Right kidney (tissue), 1 donor: ENCODE measurements around the gene SPP2.

Experiments used
- DNase-seq: peaks from one replicate; pipeline ENCODE4 v3.0.0-alpha.2; 2016

SPP2 gene

GRCh38 chr2:234038076-234038802 lies 12.3 kb upstream of the SPP2 start:
- DNase-seq, result no peak

DNA sequence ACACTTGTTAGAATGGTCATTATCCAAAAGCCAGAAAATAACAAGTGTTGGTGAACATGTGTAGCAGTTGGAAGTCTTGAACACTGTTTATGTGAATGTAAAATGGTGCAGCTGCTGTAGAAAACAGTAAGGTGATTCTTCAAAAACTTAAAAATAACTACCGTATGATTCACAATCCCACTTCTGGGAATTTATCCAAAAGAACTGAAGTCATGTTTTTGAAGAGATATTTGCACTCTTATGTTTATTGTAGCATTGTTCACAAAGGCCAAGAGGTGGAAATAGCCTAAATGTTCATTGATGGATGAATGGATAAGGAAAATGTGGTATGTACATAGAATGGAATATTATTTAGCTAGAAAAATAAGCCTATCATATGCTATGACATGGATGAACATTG lies 6.3 kb upstream of the SPP2 start:
- no peak for DNase-seq

GRCh38 chr2:234046521-234046920 lies 4.0 kb upstream of the SPP2 start:
- DNase-seq, result no peak

DNA sequence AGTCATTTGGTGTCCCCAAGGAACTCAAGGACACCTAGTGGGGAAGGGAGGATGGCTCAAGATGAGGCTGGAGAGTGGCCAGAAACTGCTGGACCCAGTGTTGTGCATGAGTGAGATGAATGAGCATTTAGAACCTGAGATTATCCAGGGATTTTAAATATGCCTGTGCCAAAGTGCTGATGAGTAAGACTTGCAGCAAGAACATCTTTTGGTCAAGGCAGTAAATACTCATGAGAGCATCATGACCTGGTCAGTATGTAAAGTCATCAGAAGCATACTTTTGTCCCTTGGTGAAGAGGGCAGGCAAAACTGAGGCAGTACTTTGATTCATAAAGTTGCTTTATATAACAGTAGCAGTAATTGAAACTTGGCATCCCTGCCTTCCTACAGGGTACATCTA lies 3.1 kb upstream of the SPP2 start:
- no peak for DNase-seq

DNA sequence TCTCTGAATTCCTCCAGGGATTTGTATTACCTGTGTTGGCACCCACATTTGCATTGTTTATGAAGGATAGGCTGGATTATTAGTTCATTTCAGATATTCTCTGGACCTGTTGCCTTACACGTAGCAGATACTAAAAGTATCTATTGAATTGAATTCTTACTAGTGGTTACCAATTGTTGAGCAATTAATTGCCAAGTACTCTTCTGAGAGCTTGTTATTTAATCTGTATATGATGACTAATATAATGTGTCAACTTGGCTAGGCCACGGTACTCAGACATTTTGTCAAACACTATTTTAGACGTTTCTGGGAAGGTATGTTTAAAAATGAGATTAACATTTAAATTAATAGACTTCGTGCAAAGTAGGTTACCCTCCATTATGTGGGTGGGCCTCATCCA lies 2.5 kb upstream of the SPP2 start:
- DNase-seq, result no peak

GRCh38 chr2:234051374-234052070 lies 1.0 kb downstream of the SPP2 start:
- no peak for DNase-seq

DNA sequence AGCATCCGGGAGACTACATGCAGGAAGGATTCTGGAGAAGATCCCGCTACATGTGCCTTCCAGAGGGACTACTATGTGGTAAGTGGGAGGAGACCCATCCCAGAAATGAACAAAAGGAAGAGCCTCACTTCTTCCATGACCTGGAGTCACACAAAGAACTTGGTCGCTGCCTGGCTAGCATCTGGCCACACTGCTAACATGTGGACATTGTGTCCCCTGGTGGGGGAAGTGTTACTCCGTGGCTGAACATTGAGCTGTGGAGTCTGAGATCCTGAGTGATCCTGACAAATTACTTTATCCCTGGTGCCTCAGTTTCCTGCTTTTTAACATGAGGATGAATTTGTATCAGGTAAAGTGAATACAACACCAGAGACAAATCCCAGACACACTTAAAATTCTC lies 8.4 kb downstream of the SPP2 start:
- DNase-seq, result no peak

DNA sequence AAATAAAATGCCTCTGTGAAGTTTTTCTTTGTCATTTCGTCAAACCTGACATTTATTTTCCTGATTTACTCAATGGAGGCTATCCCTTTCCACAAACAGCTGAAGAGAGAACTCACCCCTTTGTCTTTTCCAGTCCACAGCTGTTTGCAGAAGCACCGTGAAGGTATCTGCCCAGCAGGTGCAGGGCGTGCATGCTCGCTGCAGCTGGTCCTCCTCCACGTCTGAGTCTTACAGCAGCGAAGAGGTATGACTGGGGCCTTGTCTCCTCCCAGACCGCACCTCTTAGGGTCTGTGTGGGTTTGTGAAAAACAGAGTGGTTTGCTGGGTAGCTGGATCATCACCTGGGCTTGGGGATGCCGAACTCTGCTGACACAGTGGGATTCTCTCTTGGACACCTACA lies 9.7 kb downstream of the SPP2 start:
- DNase-seq, result no peak

- no peak for DNase-seq
These were observed 11.2 kb downstream of the SPP2 start for GRCh38 chr2:234061624-234062257.

DNA sequence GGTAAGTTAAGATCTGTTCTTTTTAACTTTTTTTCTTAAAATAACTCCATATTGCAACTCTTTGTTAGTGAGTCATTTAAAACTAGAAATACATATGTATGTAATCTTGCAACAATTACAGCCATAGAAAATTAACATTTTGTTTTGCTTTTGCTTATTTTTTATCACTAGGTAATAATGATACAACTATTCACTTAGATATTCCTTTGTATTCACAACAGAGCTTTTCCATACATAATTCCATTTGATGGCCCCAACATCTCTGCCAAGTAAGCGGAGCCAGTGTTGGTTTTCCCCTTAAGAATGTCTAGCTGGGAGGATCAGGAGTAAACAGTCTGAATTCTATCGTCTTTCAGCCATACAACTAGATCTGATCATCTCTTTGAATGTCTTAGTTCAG lies 16.1 kb downstream of the SPP2 start:
- no peak for DNase-seq

DNA sequence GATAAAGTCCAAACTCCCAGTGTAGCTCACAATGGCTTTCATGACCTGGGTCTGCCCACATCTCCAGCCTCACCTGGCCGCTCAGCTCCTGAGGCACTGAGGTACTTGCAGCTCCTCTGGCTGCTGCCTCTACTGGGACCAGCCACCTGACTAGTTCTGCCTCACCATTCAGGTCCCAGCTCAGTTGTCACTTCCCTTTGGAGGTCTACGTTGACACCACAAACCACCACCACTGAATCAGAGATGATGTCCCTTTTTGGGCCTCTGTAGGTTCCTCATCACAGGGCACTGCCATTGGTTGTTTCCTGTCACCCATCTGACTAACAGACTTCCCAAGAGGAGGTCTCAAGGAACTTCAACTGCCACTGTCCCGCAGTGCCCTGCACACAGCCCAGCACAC lies 21.2 kb downstream of the SPP2 start:
- no peak for DNase-seq

DNA sequence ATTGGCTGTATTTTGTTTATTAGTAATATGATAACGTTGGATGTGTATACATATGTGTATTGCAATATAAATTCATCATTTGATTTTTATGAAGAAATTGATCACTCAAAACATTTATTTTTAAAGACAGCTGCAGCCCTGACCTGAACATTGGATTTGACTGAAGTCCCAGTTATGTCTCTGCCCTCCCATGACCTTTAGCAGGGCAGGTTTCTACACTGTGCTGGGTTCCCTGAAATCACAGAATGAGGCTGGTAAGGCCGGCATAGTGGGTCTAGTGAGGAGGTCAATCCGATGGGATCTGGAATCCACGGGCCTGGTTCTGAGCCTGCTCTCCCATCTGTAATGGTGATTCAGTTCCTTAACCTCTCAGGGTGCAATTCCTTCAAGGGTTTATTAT lies 22.0 kb downstream of the SPP2 start:
- no peak for DNase-seq

DNA sequence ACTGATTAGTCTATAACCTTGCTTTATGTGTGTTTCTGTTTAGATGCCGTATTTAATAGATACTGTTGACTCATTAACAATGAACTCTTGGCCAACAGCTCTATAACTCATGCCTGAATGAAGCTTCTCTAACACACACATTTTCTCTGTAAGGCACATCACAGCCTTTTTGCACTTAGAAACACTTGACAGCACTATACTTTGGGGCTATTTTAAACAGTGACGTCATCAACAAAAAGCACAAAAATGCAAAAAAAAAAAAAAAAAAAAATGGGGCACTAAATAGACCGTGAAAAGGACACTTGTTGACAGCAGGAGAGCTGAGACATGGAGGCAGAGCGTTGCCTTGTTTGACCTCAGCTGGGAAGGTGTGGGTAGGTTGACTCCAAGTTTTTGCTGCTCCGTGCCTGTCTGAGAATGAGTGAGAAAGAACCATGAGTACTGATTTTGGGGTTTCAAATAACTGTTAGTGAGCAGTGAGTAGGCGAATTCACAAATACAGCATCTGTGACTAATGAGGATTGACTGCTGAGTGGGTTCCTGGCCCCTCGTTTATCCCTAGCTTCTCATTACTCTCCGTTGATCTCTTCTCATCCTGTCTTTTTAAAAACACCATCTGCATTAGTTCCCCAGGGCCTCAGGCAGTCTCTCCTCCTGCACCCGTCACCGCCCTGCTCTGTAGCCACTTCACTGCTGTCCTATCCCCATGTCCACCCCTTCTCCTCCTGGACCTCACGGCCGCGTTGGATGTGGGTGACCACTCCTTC lies 24.4 kb downstream of the SPP2 start:
- DNase-seq, result no peak

DNA sequence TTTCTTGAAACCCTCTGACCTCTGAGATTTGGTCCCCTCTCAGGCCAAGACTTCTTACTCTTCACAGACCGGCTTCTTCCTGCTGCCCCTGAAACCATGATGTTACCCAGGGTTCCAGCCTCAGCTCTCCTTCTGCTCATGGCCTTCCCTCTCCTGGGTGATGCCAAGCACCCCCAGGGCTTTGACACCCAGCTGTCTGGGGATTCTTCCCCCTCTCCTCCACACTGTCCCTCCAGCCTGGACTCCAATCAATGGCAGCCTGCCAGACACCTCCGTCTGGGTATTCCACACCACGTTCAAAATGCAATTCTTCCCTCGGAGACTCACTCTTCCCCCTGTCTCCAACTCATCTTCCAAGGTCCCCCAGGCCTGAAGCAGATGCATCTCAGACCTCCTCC lies 25.0 kb downstream of the SPP2 start:
- no peak for DNase-seq

DNA sequence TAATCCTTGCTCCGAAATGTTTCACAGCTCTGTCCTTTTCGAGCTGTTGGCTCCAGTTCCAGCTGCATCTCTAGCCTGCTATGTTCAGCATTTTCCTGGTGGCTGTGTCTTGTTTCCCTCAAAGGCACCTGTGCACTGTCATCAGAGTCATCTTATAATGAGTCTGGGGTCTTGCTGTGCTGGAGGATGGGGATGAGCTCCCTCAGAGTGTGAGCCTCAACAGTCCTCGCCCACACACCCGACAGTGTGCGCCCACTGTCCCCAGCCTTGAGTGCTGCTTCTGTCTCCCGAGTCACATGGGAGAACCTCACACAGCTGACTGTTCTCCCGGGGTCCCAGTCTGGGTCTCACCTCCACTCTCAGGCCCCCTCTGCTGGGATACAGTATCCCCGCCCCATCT lies 25.4 kb downstream of the SPP2 start:
- DNase-seq, result no peak

DNA sequence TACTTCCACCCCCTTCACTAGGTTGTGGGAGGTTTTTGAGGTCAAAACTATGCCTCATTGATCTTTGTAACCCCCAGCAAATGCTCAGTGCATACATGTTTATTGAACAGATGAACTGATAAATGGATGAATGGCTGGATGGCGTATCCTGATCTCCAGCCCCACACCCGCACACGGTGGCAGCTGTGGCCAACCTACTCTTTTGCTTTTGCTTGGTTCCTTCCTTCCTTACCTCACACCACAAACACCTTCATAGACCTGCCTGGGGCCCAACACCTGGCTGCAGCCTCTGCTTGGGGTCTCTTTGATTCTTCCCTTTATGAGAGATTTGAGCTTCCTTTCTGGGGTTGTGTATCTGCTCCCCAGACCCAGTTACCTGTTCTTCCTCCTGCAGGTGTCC lies 25.9 kb downstream of the SPP2 start:
- DNase-seq, result no peak

DNA sequence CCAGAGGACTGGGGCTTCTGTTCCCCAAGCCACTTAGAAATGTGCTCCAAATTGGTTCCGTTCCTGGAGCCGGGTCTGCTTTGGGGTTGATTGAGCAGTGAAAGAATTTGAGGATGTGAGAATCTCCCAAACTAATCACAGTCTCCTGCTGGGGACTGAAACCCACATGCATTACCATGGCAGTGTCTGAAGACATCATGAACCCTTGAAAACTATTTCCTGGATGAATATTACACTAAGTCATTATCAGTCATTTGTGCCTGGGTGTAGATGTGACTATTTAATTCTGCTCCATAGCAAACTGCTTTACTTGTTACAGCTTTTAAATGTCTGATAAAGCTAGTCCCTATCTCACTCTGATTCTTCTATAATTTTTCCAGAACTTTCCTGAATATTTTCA lies 27.6 kb downstream of the SPP2 start:
- no peak for DNase-seq

DNA sequence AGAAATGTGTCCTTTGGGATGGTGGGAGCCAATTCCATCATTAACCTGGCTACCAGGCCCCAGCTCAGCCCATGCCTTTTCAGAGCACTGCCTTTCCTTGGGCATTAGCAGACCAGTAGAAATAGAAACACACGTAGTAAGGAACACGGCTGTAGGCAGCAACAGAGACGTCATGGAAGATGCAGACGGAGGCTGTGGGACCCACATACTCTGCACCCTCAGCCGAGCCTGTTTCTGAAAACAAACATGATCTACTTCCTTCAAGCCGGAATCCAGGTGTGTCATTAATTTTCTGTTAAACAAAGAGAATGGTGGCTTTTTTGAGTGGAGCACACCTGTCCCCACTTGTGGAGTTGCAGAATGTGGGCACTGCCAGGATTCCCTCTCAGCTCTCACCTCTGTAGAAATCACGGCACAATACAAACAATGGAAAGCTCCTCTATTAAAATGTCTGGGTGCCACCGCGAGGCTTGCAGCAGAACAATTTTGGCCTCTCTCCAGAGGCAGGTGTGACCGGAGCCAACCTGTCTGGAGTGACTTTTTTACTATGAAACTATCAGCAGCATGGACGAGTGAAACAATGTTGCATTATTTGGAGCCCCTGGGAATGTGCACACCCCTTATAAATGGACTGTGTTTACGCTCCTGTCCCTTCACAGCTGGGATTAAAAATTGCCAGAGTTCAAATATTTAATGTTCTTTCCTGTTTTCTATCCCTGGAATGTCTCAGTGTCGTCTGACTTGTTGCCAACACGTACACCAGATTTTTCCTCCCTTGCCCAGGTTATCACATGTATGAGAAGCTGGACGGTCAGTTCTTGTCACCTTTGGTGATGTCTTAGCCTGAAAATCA lies 31.7 kb downstream of the SPP2 start:
- peak; percentile 20 for DNase-seq

DNA sequence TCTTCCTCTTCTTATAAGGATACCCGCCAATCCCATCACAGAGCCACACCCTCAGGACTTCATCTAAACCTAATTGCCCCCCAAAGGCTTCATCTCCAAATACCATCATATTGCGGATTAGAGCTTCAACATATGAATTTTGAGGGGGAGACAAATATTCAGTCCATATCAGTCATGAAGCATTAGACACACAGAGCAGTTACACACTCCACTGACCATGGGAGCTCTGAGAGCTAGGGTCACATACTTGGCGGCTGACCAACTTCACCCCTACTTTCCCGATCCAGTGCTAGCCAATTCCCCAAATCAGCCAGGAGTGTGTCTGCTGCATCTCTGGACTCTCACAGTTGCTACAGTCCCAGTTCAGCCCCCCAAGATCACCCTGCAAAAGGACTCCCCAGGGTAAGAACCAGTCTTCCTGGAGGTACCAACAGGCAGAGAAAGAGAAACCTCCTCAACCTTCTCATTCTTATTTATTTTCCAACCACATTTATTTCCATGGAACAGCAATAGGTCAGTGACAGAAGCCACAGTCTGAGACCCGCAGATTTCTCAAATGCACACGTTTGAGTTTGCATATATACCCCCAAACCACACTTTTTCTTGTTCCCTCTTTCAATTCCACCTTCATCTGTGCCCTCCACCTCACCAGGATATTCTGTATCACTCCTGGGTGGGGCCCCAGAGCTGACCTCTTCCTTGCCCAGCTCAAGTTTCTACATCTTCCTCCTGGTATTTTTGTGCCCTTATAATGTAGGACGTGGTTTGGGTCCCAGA lies 33.3 kb downstream of the SPP2 start:
- DNase-seq, result no peak

DNA sequence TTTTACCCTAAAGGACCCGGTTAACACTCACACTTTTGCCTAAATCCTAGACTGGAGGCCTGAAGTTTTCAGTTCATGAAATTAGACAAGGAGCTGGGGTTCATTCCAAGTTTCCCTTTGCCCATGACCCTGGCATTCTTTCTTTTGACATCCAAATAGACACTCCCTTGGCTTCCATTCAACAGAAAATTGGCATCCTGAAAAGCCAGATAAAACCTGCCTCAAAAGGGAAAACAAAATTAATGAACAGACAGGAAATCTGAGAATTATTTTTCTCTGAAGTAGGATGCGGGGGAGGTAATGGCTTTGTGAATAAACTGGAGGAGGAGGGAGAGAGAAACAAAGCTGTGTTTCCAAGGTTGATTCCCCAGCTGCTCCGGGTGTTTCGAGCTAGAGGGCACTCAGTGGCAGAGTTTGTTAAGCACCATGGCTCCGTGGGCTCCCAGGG lies 41.0 kb downstream of the SPP2 start:
- peak; percentile 45 for DNase-seq

DNA sequence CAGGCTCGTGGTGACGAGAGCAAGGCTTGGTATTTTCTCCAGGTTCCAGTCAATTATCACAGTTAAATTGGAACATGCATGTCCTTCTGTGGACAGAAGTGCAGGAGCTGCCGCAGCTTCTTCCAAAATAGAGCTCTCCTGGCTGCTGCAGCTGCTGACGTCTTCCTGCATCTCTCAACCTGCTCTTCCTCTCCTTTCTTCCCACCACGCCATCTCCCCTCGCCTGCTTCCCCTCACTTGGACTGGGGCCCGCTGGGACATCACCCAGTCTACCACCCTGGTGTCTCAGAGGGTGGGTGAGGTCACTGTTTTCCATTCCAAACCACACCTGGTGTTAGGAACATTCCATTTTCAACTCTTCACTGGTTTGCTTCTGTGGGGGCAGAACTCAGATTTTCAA lies 41.4 kb downstream of the SPP2 start:
- DNase-seq, result no peak
